Central memory CD8-positive, alpha-beta T cell (primary cell): ENCODE results near the gene ATXN1.
"Not testable (repeated sequence)": the region's sequence is repeated elsewhere in the genome, so short reads cannot be mapped to it uniquely, and the experiment has no call there.

Experiments used
- ATAC-seq: fragments of 150-1000 bp; cut with Tn5 transposase; replicated peaks from 2 replicates; pipeline ENCODE4 v1.10.0; 2022; ENCODE audit warnings: mild to moderate bottlenecking, moderate FRiP score, moderate number of reproducible peaks; ENCODE audit not compliant: poor library complexity, severe bottlenecking; ENCODE audit errors: extremely low read depth
- DNase-seq, 2 donors: peaks; one replicate each; pipeline ENCODE4 v3.0.0; 2021; ENCODE audit warnings: low spot score in 2 of 2
- H3K27ac Mint-ChIP-seq: one replicate; pipeline ENCODE4 v1.8.0; 2022; ENCODE audit warnings: low read depth, mild to moderate bottlenecking, moderate library complexity, mixed read lengths
- H3K27me3 Mint-ChIP-seq: one replicate; pipeline ENCODE4 v1.8.0; 2022; ENCODE audit warnings: mixed read lengths
- H3K36me3 Mint-ChIP-seq: one replicate; pipeline ENCODE4 v1.8.0; 2022; ENCODE audit warnings: mild to moderate bottlenecking, moderate library complexity, mixed read lengths; ENCODE audit not compliant: insufficient read depth
- H3K4me1 Mint-ChIP-seq: one replicate; pipeline ENCODE4 v1.8.0; 2022; ENCODE audit warnings: mixed read lengths
- H3K4me3 Mint-ChIP-seq: one replicate; pipeline ENCODE4 v1.8.0; 2022; ENCODE audit warnings: mild to moderate bottlenecking, moderate library complexity, mixed read lengths
- H3K9me3 Mint-ChIP-seq: one replicate; pipeline ENCODE4 v1.8.0; 2022; ENCODE audit warnings: mixed read lengths

ATXN1 gene

GRCh38 chr6:16623029-16623653, 138.1 kb downstream of the ATXN1 start:
- H3K9me3 Mint-ChIP-seq: no peaks in the 10 kb centered on the region
- no peak overlapping the region for H3K4me3 Mint-ChIP-seq
- DNase-seq (no peak), ATAC-seq (no peak)
- peaks cover 4% of the 10 kb centered on the region for H3K36me3 Mint-ChIP-seq
- peak overlapping the region; percentile 74 for H3K27ac Mint-ChIP-seq
- H3K27me3 Mint-ChIP-seq: no peaks in the 10 kb centered on the region
- peaks cover 48% of the 10 kb centered on the region for H3K4me1 Mint-ChIP-seq

GRCh38 chr6:16622193-16622592, 139.1 kb downstream of the ATXN1 start:
- Mint-ChIP-seq H3K9me3 (no peaks in the 10 kb centered on the region), H3K36me3 (peaks cover 6% of the 10 kb centered on the region), H3K4me1 (peaks cover 52% of the 10 kb centered on the region), H3K27me3 (no peaks in the 10 kb centered on the region), H3K27ac (peak overlapping the region; percentile 95), H3K4me3 (no peak overlapping the region)
- no peak for DNase-seq
- peak; percentile 38 for ATAC-seq

GRCh38 chr6:16621002-16621401, 140.3 kb downstream of the ATXN1 start:
- Mint-ChIP-seq H3K4me3 (peak overlapping the region; percentile 43), H3K9me3 (no peaks in the 10 kb centered on the region), H3K4me1 (peaks cover 52% of the 10 kb centered on the region), H3K27me3 (no peaks in the 10 kb centered on the region), H3K36me3 (peaks cover 6% of the 10 kb centered on the region), H3K27ac (peak overlapping the region; percentile 95)
- peak; percentile 61 for ATAC-seq
- DNase-seq: no peak

DNA sequence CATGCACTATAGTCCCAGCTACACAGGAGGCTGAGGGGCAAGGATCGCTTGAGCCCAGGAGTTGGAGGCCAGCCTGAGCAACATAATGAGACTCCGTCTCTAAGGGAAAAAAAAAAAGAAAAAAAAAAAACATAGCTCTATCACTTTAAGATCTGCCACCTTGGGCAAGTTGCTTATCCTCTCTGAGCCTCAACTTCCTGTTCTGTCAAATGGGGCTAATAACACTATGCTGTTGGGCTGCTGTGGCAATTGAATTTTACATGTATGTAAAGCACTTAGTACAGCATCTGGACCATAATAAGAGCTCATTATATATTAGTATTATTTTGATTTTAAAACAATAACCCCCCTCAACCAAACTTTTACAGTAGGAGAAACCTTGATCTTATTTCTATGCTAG, 141.5 kb downstream of the ATXN1 start:
- Mint-ChIP-seq H3K27me3 (no peaks in the 10 kb centered on the region), H3K4me3 (peak overlapping the region; percentile 14), H3K9me3 (no peaks in the 10 kb centered on the region), H3K36me3 (peaks cover 6% of the 10 kb centered on the region), H3K27ac (peak overlapping the region; percentile 95), H3K4me1 (peaks cover 47% of the 10 kb centered on the region)
- ATAC-seq (peak; percentile 64), DNase-seq (no peak)

GRCh38 chr6:16618962-16619361, 142.3 kb downstream of the ATXN1 start:
- H3K27ac Mint-ChIP-seq: peak overlapping the region; percentile 95
- peaks cover 6% of the 10 kb centered on the region for H3K36me3 Mint-ChIP-seq
- peaks cover 45% of the 10 kb centered on the region for H3K4me1 Mint-ChIP-seq
- H3K4me3 Mint-ChIP-seq: no peak overlapping the region
- H3K27me3 Mint-ChIP-seq: no peaks in the 10 kb centered on the region
- H3K9me3 Mint-ChIP-seq: no peaks in the 10 kb centered on the region
- DNase-seq (no peak), ATAC-seq (no peak)

GRCh38 chr6:16615215-16615614, 146.0 kb downstream of the ATXN1 start:
- not testable (repeated sequence) for H3K4me3 Mint-ChIP-seq, H3K9me3 Mint-ChIP-seq, ATAC-seq, H3K27ac Mint-ChIP-seq, H3K27me3 Mint-ChIP-seq, H3K36me3 Mint-ChIP-seq, DNase-seq
- H3K4me1 Mint-ChIP-seq: peaks cover 21% of the 10 kb centered on the region

DNA sequence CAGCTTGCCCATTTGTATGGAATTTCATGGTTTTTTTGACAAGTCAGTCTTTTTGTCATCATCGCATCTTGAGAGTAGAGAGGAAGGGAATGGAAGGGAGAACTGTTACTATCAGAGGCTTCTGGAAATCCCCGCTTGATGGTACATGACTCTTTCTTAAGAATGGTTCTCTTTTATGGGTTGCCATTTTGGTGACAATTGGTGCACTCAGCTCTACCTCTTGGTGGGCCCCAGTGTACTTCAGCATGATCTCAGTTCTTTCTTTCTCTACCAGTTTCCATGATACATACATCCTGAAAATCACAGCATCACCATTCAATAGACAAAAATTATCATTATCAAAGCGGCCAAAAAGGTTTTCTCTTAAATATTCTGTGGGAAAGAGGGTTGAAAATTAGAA, 147.1 kb downstream of the ATXN1 start:
- not testable (repeated sequence) for H3K27me3 Mint-ChIP-seq, DNase-seq, H3K27ac Mint-ChIP-seq, H3K4me3 Mint-ChIP-seq, H3K9me3 Mint-ChIP-seq, ATAC-seq
- peaks cover 19% of the 10 kb centered on the region for H3K4me1 Mint-ChIP-seq
- H3K36me3 Mint-ChIP-seq: peaks cover 11% of the 10 kb centered on the region

DNA sequence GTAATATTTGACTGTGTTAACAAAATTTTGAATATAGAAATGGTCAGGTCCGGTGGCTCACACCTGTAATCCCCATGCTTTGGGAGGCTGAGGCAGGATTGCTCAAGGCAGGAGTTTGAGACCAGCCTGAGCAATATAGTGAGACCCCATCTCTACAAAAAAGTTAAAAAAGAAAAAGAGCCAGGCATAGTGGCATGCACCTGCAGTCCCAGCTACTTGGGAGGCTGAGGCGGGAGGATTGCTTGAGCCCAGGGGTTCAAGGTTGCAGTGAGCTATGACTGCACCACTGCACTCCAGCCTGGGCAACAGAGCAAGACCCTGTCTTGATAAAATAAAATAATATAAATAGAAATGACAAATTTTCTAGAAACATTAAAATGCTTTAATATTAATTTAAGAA, 147.8 kb downstream of the ATXN1 start:
- Mint-ChIP-seq H3K4me1 (peaks cover 19% of the 10 kb centered on the region), H3K36me3 (peaks cover 11% of the 10 kb centered on the region)
- not testable (repeated sequence) for H3K9me3 Mint-ChIP-seq, DNase-seq, ATAC-seq, H3K4me3 Mint-ChIP-seq, H3K27me3 Mint-ChIP-seq, H3K27ac Mint-ChIP-seq

DNA sequence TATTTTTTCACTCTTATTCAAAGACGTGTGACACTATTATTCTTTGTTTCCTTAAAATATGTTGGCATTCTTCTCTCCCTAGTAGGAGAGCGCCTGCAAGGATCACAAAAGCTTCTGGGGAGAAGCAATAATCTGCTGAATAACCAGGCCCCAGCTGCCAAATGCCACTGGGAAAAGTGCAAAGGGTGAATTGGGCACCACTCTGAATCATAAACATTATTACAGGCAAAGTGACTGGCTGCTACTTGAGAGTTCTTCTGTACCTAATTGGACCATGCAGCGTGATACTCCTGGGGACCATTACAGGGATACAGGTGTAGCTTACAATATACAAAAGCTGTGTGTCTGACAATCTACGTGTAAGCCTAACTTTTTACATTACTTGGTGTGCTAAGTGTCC, 152.8 kb downstream of the ATXN1 start:
- no peaks in the 10 kb centered on the region for H3K27me3 Mint-ChIP-seq
- ATAC-seq: no peak
- no peak overlapping the region for H3K27ac Mint-ChIP-seq
- H3K36me3 Mint-ChIP-seq: peaks cover 12% of the 10 kb centered on the region
- H3K9me3 Mint-ChIP-seq: no peaks in the 10 kb centered on the region
- DNase-seq: no peak
- H3K4me3 Mint-ChIP-seq: no peak overlapping the region
- H3K4me1 Mint-ChIP-seq: peaks cover 25% of the 10 kb centered on the region

- peaks cover 26% of the 10 kb centered on the region for H3K4me1 Mint-ChIP-seq
- no peak overlapping the region for H3K4me3 Mint-ChIP-seq
- ATAC-seq (no peak), DNase-seq (no peak)
- no peak overlapping the region for H3K27ac Mint-ChIP-seq
- H3K36me3 Mint-ChIP-seq: peaks cover 4% of the 10 kb centered on the region
- H3K27me3 Mint-ChIP-seq: no peaks in the 10 kb centered on the region
- no peaks in the 10 kb centered on the region for H3K9me3 Mint-ChIP-seq
These were observed 159.2 kb downstream of the ATXN1 start for GRCh38 chr6:16602035-16602434.

- Mint-ChIP-seq H3K9me3 (no peaks in the 10 kb centered on the region), H3K27me3 (no peaks in the 10 kb centered on the region), H3K27ac (no peak overlapping the region), H3K36me3 (peaks cover 4% of the 10 kb centered on the region), H3K4me1 (peaks cover 26% of the 10 kb centered on the region), H3K4me3 (no peak overlapping the region)
- ATAC-seq: no peak
- DNase-seq: no peak
These were observed 160.6 kb downstream of the ATXN1 start for GRCh38 chr6:16600701-16601100.

GRCh38 chr6:16600026-16600425, 161.2 kb downstream of the ATXN1 start:
- Mint-ChIP-seq H3K36me3 (peaks cover 4% of the 10 kb centered on the region), H3K27me3 (no peaks in the 10 kb centered on the region), H3K9me3 (no peaks in the 10 kb centered on the region), H3K4me3 (no peak overlapping the region), H3K4me1 (peaks cover 31% of the 10 kb centered on the region), H3K27ac (peak overlapping the region; percentile 38)
- ATAC-seq: peak; percentile 19
- DNase-seq: no peak

- ATAC-seq: no peak
- no peak for DNase-seq
- no peaks in the 10 kb centered on the region for H3K27me3 Mint-ChIP-seq
- H3K27ac Mint-ChIP-seq: no peak overlapping the region
- H3K36me3 Mint-ChIP-seq: peaks cover 3% of the 10 kb centered on the region
- H3K4me1 Mint-ChIP-seq: peaks cover 41% of the 10 kb centered on the region
- H3K4me3 Mint-ChIP-seq: no peak overlapping the region
- no peaks in the 10 kb centered on the region for H3K9me3 Mint-ChIP-seq
These were observed 164.5 kb downstream of the ATXN1 start for GRCh38 chr6:16596616-16597331.
